SKM-1 (cell line): ENCODE measurements around the gene CNTFR.

Experiments used
- DNase-seq: peaks from one replicate; lab custom pipeline; 2025; ENCODE audit not compliant: unreplicated experiment; lab: John Stamatoyannopoulos, UW

The CNTFR gene

DNA sequence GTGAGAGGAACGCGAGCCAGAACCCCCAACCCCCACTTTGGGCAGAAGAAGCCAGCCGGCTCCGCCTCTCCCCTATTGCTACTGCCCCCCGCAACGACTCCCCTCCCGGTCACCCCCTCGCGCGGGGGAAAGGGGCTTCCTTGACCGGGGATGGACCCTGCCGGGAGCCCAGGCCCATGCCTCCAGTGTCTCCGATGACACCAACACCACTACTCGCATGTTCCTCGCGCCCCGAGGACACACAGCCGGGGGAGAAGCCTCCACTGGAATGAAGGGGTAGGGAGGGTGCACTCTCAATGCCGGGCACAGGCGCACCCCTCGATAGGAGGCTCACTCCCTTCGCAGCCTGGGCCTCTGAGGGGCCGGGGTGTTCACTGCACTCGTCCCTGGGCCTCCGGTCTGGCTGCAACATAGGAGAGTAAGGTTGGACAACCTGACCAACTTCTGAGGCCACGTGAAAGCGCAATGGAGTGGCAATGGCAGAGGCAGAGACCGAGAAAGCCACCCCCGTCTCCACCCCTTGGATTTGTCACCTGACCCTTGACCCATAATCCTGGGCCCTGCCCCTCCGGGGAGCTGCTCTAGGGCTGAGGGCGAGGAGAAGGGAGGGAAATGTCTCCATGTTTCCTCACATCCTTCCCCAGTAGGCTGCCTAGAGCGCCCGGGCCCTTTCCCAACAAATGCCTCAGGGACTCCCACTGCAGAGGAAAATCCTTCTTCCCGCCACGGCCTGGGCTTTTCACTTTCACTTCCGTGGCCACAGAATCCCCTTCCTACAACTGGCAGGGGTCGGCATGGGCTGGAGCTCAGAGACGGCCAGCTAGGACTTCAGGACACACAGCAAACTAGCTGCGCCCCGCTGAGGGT lies 1.1 kb upstream of the CNTFR start:
- DNase-seq = no peak

GRCh38 chr9:34588671-34589635 lies 571 bp downstream of the CNTFR start:
- no peak for DNase-seq

DNA sequence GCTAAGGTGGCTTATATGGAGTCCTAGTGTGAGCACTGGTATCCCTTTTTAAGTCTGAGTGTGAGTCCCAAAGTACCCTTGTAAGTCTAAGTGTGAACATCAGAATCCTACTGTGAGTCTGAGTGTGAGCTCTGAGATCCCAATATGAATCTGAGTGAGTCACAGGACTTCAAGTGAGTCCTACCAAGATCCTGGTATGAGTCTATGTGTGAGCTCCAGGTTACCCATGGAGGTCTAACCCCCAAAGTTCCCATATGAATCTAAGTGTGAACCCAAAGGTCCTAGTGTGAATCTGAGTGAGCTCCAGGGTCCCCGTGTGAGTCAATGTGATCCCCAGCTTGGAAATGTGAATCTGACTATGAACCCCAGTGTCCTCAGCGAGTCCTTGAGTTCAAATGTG lies 2.3 kb downstream of the CNTFR start:
- DNase-seq = no peak

- no peak for DNase-seq
Measured at GRCh38 chr9:34585946-34586669, 3.4 kb downstream of the CNTFR start.

DNA sequence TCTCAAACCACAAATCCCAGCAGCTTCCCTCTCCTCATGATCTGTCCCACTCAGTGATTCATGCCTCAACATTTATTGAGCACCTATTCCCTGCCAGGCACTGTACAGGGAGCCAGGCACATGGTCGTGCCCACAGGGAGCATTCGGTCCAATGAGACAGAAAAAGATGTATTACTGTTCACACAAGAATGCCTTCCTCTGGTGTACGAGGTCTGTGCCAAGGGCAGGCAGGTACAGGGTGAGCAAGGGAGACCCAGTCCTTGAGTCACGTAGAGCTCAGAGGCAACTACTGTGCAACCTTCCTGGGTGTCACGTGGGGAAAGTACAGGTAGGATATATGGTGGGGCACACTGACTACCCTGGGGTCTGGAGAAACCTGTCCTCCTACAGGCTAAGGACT lies 4.6 kb downstream of the CNTFR start:
- no peak for DNase-seq

DNA sequence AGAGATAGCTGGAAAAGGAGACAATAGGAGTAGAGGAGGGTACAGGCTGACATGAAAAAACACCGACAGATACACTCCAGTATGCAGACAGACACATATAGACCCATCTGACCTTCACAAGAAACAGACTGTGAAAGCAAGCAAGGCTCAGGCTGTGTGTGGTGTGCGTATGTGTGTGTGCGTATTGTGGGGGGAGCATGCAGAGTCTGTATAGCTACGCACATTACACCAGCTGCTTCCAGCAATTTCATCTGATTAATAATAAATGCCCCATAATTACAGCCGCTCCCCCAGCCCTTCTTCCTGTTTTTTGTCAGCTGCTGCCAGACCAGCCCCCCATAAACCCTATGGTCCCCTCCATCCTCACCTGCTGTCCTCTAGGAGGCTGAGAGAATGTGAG lies 6.7 kb downstream of the CNTFR start:
- no peak for DNase-seq

- no peak for DNase-seq
Measured at GRCh38 chr9:34581318-34581717, 8.2 kb downstream of the CNTFR start.

- no peak for DNase-seq
Measured at GRCh38 chr9:34580358-34580757, 9.2 kb downstream of the CNTFR start.

DNA sequence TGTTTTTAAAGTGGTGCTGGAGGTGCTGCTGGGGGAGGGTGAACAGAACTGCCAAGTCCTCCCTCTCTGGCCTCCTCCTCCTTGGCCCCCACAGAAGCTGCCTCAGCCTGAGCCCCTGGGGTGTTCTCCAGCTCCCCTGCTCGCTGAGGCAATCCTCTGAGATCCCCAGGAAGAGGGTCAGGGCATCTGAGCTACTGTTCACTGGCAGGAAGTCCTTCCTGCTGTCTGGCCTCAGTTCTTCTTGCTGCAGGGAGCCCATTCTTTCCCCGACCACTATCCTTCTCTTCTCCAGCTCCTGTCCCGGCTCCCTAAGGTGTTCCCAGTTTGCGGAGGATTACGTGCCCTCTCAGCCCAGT lies 9.7 kb downstream of the CNTFR start:
- no peak for DNase-seq

GRCh38 chr9:34579104-34579807 lies 10.3 kb downstream of the CNTFR start:
- DNase-seq = no peak

GRCh38 chr9:34578241-34579103 lies 11.1 kb downstream of the CNTFR start:
- no peak for DNase-seq

- DNase-seq = no peak
Measured at GRCh38 chr9:34577400-34578240, 11.9 kb downstream of the CNTFR start.

DNA sequence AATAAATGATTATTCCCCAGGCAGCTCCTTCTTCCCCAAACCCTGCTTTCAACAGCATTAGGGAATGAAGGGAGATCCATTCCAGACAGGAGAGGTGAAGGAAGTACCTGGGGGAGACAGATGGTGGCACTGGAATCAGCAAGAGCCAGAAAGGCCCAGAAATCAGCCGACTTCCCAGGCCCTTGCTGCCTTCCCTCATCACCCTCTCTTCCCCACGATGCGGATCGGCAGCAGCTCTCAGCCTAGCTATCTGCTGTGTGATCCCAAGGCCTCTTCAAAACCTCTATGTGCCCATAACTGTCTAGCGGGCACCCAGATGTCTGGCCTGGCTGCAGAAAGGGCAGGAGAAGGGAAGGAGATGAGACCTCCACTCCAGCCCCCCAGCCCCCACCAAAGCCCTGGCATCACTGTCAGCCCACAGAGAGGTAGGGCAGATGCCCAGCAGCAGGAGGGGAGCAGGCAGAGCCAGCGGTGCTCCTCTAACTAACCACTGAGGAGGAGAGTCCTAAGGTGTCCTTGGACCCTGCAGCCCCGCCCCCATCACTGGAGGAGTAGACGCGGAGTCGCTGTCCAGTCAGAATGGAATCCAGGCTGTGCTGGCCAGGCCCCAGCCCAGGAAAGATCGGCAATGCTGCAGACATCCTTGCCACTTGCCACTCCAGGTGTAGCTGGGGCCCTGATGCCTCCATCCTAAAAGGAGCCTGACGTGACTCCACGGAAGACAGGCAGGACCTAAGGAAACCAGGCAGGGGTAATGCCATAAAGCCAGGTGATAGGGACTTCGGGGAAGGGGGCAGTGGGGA lies 12.7 kb downstream of the CNTFR start:
- DNase-seq = no peak

- no peak for DNase-seq
Measured at GRCh38 chr9:34575862-34576596, 13.5 kb downstream of the CNTFR start.

DNA sequence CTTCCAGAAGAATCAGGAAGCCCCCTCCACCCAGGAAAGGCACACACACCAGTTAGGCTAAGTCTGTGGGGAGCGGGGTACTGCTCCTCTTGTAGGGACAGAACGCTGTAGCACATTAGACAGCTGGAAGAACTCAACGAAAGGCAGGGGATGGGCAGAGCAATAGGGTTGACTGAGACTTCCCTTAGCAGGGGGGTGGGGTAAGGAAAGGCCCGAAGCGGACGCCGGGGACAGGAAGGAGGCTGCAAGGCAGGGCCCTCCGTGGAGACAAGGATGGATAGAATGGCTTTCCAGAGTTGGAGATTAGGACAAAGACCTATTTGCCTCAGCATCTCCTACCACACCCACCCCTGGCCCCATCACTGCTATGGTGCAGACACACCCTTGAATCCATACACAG lies 14.3 kb downstream of the CNTFR start:
- DNase-seq = no peak

DNA sequence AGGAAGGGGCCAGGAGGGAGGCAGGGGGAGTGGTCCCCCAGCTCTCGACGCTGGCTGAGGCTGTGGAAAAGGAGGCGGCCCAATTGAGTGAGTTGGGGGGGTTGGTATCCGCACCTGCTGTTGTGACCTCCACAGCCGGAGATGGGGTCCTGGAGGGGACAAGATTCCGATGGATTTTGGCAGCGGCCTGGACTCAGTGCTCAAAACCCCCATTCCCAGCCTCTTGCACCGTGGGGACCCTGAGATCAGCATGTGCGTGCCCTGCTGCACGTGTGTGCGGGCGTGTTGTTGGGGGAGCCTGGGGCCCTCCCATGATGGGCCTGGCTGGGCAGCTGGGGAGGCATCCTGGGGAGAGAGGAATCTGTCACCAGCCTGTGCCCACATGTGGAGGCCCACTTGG lies 15.0 kb downstream of the CNTFR start:
- DNase-seq = no peak

- no peak for DNase-seq
Measured at GRCh38 chr9:34573599-34574325, 15.8 kb downstream of the CNTFR start.
